ENCODE data around the gene PTGFRN.

The PTGFRN gene

GRCh38 chr1:116889380-116889779 lies 20.3 kb upstream of the PTGFRN start:
- no peak for DNase-seq

- DNase-seq, result no peak
These were observed 18.2 kb upstream of the PTGFRN start for GRCh38 chr1:116891396-116892079.

GRCh38 chr1:116895073-116895472 lies 14.6 kb upstream of the PTGFRN start:
- no peak for DNase-seq

- DNase-seq, result no peak
These were observed 10.2 kb upstream of the PTGFRN start for GRCh38 chr1:116899529-116899928.

- DNase-seq, result no peak
These were observed 9.0 kb upstream of the PTGFRN start for GRCh38 chr1:116900471-116901365.

GRCh38 chr1:116902027-116902426 lies 7.7 kb upstream of the PTGFRN start:
- no peak for DNase-seq

GRCh38 chr1:116902723-116903383 lies 6.9 kb upstream of the PTGFRN start:
- DNase-seq, result no peak

- no peak for DNase-seq
These were observed 4.9 kb upstream of the PTGFRN start for GRCh38 chr1:116904791-116905320.

- DNase-seq, result no peak
These were observed 2.9 kb upstream of the PTGFRN start for GRCh38 chr1:116906812-116907211.

- no peak for DNase-seq
These were observed 2.4 kb upstream of the PTGFRN start for GRCh38 chr1:116907351-116907750.

- no peak for DNase-seq
These were observed 1.4 kb upstream of the PTGFRN start for GRCh38 chr1:116908266-116908665.

- no peak for DNase-seq
These were observed 750 bp upstream of the PTGFRN start for GRCh38 chr1:116908820-116909511.

GRCh38 chr1:116910379-116911187 lies 867 bp downstream of the PTGFRN start:
- DNase-seq, result no peak

GRCh38 chr1:116911188-116911553 lies 1.5 kb downstream of the PTGFRN start:
- DNase-seq, result no peak

GRCh38 chr1:116911779-116912469 lies 2.2 kb downstream of the PTGFRN start:
- no peak for DNase-seq

GRCh38 chr1:116912846-116913245 lies 3.1 kb downstream of the PTGFRN start:
- no peak for DNase-seq

- no peak for DNase-seq
These were observed 4.2 kb downstream of the PTGFRN start for GRCh38 chr1:116913941-116914340.

GRCh38 chr1:116914667-116915066 lies 5.0 kb downstream of the PTGFRN start:
- no peak for DNase-seq

GRCh38 chr1:116915086-116915661 lies 5.5 kb downstream of the PTGFRN start:
- DNase-seq, result no peak

GRCh38 chr1:116916002-116916401 lies 6.3 kb downstream of the PTGFRN start:
- DNase-seq, result no peak
